Measurements from ENCODE around the gene PTH1R.

Gene PTH1R

DNA sequence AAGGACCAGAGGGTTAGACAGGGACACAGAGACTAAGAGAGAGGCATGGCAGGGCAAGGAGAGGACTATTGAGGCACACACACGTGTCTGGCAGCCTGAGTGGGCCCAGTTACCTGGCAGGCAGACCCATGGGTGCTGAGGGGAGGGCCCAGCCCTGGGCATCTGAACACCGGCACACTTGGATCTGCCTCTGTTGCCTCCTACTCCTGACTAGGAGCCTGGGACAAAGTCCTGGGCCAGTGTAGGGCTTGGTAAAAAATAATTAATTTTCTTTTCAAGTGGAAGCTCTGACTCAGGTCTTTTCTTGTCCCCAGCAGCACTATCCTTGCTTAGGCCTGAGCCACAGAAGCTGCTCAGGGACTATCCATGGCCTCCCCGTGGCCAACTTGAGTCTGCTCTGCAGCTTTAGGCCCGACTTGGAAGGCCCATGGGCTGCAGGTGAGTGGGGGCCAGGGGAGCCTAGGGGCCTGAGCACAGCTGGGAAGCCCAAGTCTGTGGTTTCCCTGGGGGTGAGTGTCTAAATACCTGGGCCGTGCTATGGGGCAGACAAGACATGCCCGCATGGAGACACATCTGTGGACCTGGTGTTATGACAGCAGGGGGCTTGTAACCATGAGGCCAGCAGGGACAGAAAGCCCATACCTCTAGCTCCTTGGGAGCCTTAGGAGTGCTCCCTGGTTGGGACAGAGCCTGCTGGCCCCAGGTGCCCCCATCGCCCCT is at the start of gene PTH1R:
Gene PTH1R (plus strand): TSS at position 316 of the 720 bp plus-strand sequence. CDS start 5,839 bp downstream, outside the sequence.
- no peak within 1 kb of the TSS for H3K4me3 ChIP-seq (ENCODE audit: low read length)
- TF ChIP-seq, protein P1, sequence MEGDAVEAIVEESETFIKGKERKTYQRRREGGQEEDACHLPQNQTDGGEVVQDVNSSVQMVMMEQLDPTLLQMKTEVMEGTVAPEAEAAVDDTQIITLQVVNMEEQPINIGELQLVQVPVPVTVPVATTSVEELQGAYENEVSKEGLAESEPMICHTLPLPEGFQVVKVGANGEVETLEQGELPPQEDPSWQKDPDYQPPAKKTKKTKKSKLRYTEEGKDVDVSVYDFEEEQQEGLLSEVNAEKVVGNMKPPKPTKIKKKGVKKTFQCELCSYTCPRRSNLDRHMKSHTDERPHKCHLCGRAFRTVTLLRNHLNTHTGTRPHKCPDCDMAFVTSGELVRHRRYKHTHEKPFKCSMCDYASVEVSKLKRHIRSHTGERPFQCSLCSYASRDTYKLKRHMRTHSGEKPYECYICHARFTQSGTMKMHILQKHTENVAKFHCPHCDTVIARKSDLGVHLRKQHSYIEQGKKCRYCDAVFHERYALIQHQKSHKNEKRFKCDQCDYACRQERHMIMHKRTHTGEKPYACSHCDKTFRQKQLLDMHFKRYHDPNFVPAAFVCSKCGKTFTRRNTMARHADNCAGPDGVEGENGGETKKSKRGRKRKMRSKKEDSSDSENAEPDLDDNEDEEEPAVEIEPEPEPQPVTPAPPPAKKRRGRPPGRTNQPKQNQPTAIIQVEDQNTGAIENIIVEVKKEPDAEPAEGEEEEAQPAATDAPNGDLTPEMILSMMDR (conservative IDR thresholded peaks at IDR 0.05; ENCODE audit: low read depth, low read length), result no peak
- DNase-seq (ENCODE audit: low read depth), result no peak

DNA sequence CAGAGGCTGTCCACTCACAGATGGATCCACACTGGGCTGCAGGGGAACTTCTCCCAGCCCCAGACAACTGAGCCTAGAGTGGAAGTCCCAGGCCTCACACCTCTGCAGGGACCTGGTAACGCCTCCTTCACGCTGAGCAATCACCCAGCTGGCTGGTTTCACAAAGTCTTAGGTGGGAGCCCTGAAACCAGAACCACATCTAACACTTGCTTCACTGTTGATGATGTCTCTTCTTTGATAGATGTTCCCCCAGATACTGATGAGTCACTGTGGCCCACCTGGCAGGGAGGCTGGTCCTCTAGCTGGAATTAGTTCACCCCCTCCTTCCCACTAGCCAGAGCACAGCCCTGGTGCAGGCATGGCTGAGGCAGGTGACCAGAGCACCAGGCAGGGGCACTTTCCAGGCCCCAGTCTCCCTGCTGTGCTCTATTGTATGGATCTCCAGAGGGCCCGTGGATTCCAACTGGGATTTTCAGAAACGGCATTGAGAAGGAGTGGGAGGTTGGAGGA is 47.8 kb upstream of the PTH1R start:
- no peak overlapping the region for H3K4me3 ChIP-seq (ENCODE audit: low read length)
- TF ChIP-seq, protein P1 (conservative IDR thresholded peaks at IDR 0.05; ENCODE audit: low read depth, low read length), result no peak
- no peak for DNase-seq (ENCODE audit: low read depth)

- H3K4me3 ChIP-seq (ENCODE audit: low read length), result no peak overlapping the region
- TF ChIP-seq, protein P1 (conservative IDR thresholded peaks at IDR 0.05; ENCODE audit: low read depth, low read length), result no peak
- no peak for DNase-seq (ENCODE audit: low read depth)
These were observed 46.7 kb upstream of the PTH1R start for GRCh38 chr3:46830801-46831200.

DNA sequence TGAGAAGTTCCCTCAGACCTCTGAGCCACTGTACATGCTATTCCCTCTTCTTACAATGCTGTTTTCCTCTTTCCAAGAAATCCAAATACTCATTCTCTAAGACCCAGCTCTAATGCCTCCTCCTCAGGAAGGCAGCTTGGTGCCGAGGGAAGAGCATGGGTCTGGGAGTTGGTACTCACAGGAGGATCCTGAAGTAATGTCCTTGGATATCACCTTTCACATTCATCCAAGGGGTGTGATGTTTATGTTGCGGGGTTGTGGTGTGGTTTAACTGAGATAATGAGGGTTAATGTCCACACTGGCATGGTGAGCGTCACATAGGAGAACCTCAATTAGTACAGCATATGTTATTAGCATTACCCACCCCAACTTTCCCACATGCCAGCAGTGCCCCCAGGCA is 46.2 kb upstream of the PTH1R start:
- no peak overlapping the region for H3K4me3 ChIP-seq (ENCODE audit: low read length)
- TF ChIP-seq, protein P1 (conservative IDR thresholded peaks at IDR 0.05; ENCODE audit: low read depth, low read length), result no peak
- DNase-seq (ENCODE audit: low read depth), result no peak

- DNase-seq (ENCODE audit: low read depth), result no peak
- H3K4me3 ChIP-seq (ENCODE audit: low read length), result no peak overlapping the region
- TF ChIP-seq, protein P1 (conservative IDR thresholded peaks at IDR 0.05; ENCODE audit: low read depth, low read length), result no peak
These were observed 45.7 kb upstream of the PTH1R start for GRCh38 chr3:46831841-46832240.

GRCh38 chr3:46833346-46834300 is 43.9 kb upstream of the PTH1R start:
- no peak overlapping the region for H3K4me3 ChIP-seq (ENCODE audit: low read length)
- TF ChIP-seq, protein P1 (conservative IDR thresholded peaks at IDR 0.05; ENCODE audit: low read depth, low read length), result no peak
- no peak for DNase-seq (ENCODE audit: low read depth)
